ENCODE results near the gene SEPTIN8.

Gene SEPTIN8

DNA sequence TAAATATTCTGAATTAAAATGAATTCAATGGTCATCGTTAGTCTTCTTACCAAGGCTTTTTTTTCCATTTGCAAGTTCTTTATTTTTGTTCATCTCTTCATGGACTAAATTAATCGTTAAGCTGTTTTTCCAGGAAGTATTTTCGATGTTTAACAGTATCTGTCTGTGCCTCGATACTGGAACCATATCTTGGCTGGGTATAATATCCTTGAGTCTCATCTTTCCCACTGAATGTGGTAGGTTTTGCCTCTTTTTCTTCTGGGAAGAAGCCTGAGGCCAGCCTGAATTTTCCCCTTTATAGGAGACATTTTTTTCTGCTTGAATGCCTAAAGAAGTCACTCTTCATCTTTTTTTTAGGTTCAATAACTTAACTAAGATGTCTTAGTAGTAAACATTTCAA lies 4.0 kb upstream of the SEPTIN8 start:
- DNase-seq = no peak

DNA sequence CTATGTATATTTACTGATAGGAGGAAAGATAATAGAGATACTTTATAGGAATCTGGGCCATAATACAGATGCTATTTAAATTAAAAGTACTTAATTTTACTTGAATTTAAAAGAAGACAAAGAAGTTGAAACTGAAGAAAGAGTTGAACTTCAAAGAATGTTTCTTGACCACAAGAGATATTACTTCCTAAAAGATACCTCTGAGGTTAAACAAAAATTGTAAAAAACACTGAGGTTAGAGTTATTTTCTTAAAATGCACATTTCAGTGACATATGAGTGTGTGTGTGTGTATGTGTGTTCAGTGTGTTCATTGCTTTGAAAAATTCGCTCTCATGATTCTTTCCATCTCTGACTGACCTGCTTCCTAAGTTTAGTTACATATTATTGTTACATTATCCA lies 3.5 kb upstream of the SEPTIN8 start:
- no peak for DNase-seq

DNA sequence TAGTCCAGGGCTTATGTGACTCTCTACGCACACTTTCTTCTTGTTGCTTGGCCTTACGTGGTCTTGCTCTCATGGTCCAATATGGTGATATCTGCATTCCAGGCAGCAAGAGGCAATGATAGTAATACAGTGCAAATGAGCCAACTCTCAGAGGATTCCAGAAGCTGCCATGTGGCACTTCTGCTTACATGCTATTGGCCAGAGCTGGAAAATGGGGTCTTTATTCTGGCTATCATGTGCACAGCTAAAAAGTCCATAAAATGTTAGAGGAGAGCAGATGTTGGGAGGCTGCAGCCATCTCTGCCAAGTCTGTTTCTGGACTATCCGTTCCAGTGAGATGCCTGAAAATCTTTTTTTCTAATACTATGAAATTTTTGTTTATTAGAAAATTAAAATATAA lies 2.9 kb upstream of the SEPTIN8 start:
- DNase-seq = no peak

DNA sequence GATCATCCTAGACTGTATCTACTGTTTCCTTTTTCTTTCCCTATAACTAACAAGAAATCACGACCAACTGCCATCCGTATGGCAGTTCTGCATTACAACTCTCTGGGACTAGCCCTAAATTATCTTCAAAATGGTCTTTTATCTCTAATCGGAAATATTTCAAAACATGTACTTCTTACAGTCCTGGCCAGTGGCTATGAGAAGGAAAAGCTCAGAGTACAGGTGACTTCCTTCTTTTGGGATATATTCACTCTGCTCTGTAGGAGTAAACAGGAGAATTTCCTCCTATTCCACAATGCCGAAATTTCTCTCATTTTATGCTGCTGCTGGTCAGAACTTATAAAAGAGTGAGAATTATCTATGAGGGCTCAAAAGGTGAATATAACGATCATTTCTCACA lies 1.8 kb upstream of the SEPTIN8 start:
- no peak for DNase-seq

DNA sequence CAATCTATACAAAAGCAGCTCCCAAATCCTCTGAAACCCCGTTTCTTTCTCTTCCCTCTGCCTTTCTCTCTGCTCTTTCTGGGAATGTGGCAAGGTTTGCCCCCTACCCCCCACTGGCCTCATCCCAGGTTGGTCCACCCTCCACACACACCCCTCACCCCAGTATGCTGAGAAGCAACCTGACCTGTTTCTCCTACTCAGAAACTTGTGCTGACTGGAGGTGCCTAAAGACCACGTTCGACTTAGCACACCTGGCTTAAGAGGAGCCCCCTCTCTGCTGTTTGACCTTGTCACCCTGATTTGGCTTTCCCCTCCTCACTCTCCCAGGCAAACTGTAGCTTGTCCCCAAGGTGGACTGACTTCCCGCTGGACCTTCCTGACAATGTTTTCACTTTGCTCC lies 1.1 kb upstream of the SEPTIN8 start:
- DNase-seq = no peak

DNA sequence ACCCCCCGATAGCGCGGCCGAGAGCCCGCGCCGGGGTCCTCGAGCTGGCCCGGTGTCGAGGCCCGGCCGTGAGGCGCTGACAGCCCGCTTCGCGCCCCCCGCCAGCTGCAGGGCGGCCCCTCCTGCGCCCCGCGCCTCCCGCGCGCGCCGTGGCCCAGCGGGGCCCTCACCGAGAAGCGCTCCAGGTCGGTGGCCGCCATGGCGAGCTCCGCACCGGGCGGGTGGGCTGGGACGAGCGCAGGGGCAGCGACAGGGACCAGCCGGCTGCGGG lies 166 bp downstream of the SEPTIN8 start:
- DNase-seq = no peak

DNA sequence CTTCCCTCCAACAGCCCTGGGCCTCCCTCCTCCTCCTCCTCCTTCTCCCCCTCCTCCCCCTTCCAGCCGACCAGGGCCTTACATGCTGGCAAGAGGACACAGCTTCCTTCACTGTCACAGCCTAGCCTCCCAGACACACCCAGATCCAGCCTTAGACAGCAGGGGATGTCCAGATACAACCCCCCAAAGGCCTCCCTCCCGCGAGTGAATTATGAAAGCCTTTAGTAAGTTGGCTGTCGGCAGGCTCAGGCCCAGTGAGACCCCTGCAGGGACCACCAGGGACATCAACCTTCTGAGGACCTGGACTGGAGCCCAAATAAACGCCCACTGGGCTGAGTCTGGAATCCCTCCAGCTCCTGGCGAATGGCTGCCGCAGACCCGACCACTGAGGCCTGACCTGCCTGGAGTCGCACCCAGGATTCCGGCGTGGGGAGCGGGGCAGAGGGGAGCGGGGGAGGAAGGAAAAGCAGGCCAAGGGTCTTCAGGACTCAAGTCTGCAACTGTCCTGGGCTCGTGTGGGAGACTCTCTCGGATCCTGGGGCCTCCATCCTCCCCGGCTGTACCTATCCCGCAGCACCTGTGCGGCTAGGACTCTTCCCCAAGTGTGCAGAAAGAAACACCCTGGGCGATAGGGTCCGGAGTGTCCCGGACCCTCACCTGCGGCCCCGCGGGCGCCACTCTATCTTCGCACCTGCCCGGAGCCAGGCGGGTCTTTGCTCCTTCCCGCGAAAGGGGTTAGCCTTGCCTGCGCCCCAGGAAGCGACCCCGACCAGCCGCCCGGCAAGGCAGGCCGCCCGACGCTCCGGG lies 705 bp downstream of the SEPTIN8 start:
- no peak for DNase-seq

DNA sequence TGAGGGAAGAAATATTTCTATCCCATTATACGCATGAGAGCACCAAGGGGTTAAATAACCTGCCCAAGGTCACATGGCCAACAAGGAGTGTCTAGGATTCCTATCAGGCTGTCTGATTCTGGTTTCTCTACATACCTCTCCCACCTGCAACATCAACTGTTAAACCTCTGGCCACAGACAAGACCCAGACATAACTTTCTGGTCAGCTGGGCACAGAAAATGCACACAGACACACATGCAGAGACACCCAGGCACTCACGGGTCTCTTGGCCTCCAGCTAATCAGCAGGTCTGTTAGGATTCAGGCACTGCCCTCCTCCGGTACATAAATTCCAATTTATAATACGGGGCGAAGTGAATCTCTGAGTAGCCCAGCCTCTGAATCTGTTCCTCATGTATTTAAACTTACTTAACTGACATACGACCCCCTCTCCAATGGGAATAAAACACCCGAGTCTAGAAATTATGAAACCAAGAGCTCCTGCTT lies 1.5 kb downstream of the SEPTIN8 start:
- no peak for DNase-seq

DNA sequence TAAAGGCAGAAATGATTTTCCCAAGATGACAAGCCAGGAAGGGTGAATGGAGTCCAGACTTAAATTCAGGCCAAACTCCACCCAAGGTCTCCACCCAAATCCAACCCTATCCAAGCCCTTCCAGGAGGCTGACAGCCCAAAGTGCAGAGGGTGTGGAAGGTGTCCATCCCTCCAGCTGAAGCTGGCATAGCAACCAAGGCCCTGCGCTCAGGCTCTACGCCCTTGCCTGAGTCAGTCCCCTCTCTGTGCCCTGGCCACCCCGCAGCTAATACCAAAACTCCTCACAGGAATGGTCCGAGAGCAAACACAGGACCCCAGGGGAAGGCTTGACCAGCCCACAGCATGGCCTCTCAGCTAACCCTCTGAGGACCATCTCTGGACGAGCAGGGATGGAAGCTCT lies 2.1 kb downstream of the SEPTIN8 start:
- DNase-seq = no peak

DNA sequence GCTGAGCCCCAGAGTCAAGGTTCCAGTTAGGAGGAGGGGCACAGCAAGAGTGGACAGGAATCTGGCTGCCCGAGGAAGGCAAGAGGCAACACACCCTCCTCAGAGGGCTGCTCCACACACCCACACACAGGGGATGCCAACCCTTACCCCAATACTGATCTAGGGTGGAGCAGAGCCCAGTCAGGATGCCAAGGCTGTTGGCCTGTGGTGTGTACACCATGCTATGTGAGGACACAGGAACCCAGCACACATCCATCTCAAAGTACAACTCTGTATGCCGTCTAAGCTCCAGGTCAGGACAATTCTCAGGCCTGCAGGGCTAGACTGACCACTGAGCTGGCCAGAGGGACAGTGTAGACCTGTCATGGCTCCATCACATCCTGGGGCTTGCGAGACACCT lies 2.6 kb downstream of the SEPTIN8 start:
- no peak for DNase-seq

DNA sequence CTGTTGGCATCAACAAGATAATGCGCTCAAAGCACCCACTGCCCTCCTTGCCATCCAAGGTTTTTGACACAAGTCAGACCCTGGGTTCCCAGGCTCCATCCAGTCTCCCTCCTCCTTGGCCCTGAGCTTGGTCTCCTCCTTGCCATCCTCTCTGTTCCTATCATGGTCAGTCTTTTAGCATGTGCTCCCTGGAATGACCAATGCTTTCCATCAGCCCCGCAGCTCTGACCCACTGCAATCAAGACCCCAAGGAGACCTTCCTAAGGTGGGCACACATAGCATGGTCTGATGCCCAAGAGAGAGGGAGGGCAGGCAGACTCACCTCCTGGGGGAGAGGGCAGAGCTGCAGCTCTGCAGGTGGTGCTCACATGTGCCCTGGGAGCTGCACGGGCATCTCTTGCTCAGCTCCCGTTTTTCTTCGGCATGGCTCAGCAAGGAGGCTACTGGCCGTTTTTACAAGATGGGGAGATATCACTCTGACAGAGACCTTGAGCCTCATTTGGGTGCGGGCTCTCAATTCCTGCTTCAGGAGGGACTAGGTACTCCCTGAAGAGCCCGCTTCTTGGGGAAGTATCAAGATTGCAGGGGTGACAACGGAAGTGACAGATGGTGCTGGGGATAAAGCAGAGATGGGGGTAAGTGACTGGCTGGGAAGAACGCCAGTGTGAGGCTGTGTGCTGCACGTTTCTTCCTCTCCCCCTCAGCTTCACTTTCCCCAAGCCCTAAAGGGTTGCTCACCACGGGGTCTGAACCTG lies 3.3 kb downstream of the SEPTIN8 start:
- no peak for DNase-seq

DNA sequence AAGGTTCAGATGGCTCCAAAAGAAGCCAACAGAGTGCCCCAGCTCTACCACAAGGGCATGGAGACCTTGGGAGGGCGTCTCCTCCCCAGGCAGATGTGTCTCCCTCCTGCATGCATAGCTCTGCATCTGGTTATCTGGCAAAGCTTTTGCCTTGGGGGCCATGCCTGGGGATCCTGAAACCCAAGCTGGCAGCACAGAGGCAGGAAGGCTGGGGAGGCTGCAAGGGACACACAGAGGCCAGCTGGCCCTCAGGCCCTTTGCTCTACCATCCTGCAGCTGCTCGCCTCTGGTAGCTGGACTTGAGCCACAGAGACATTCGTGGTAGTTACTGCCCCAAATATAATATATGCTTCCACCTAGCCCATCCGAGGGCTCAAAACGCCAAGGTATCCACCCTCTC lies 3.9 kb downstream of the SEPTIN8 start:
- no peak for DNase-seq

DNA sequence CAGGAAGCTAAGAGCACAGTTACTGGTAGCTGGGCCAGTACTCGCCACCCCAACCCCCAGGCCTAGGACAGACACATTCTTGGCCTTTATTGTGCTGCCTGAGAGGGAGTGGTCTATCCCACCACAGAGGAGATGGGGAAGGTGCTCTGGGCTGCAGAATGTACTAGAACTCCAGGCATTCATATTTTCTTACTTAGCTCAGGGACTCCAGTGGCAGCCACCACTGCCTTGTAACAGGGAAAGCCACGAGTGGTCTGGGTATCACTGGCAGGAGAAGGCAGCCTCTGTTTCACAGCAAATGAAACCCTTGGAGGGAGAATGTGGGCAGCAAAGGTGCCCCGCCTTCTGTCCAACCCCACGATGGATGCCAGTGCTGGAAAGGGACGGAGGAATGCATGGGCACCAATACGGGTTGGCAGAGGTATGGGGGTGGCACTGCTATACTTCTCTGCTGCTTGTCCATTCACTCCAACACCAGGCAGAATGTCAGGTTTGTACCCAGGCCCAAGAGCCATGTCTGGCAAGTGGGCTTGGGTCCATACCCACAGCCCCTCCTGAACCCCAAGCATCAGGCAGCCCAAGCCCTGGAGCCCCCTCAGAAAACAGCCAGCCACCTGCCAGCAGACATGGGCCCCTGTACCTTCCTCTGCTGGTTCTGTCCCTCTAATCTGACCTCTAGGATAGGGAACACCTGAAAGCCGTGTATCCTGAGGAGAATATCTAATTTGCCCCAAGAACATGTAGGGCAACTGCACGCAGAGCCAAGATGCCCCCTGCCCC lies 4.6 kb downstream of the SEPTIN8 start:
- DNase-seq = no peak

DNA sequence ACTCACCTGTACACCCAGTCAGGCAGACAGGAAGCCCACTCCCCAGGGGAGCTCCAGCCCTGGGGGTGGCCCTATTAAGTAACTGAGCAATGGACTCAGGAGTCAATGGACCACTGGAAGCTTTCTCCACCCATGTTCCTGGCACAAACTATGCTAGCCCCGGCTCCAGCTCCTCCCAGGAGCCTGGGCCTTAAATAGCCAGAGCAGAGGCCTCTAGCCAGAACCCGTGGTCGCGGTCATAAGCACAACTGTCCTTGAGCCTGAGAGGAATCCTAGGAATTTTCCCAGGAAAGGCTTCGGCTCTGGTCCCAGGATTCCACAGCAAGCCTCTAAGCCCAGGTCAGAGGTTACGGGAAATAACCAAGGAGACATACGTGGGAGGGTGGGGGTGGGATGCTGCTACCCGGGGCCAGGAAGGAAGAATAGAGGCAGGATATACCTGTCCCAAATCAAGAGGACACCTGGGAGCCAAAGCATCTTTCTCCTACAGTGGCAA lies 5.5 kb downstream of the SEPTIN8 start:
- no peak for DNase-seq

DNA sequence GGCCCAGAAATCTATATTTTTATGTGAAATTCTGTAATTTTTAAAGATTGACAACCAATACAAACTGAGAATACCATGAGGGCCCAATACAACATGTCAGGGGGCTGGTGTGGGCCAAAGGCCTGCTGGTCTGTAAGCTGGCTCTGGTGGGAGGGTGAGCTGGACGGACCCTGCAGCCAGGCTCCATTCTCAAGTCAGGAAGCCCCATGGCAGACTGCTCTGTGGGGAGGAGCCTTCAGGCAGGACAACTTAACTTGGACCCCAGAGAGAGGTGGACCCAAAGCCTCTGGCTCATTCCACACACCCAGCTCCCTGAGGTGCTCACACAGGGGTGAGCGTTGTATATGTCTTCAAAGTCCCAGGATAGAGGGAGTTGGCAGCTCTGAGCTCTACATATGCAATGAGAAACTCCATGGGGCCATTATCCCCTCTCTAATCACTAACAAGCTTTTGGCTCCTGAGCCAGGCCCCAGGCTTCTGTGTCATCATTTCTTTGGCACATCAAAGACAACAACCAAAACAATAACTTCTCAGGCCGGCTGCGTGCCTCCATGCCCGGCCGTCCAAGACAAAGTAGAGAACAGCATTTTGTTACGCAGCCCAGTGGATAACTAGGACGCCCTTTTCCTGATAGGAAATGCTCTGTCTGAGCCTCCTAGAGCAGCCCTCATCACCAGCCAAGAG lies 6.4 kb downstream of the SEPTIN8 start:
- no peak for DNase-seq

DNA sequence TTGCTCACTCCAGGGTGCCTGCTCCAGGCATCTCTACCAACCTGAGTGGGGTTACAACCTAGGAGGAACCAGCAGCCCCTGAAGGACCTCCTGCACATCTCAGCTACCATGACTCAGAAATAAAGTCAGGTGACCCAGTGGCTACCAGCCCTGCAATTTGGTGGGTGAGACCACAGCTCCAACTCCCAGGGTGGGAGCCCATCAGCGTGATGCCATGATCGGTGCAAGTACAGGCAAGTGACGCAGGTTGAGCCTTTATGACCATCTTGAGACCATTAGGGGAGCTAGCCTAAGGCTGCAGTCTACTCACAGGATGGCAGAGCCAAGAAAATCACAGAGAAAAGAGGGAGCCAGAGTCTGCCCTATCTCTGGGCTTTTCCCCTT lies 8.6 kb downstream of the SEPTIN8 start:
- DNase-seq = no peak

DNA sequence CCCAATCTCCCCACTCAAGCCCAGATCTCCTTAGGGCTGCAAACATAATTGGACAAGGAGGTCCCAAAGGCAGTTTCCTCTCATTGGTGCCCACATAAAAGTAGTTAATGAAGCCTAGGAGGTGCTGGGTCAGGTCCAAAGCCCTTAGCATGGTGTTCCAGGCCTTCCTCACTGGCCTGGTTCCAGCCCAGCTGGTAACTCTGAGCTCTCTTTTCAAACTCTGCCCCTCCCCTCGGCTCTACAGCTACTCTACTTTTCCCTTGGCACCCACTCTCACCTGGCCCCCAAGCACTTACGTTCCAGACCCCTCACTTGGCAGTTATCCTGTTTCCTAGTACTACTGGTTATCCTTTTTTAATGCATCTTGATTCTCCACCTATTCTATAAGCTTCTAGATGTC lies 9.9 kb downstream of the SEPTIN8 start:
- peak; percentile 49 for DNase-seq

DNA sequence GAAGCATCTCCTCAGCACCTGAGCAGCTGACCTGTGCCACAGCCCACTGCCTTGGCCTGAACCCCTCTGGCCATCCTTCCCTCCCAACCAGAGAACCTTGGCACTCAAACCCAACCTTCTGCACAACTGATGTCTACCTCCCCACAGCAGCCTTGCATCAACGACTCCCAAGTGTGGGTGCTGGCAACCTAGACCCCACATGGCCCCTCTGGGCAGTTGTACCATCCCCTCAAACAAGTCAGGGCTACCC lies 10.3 kb downstream of the SEPTIN8 start:
- DNase-seq = no peak

DNA sequence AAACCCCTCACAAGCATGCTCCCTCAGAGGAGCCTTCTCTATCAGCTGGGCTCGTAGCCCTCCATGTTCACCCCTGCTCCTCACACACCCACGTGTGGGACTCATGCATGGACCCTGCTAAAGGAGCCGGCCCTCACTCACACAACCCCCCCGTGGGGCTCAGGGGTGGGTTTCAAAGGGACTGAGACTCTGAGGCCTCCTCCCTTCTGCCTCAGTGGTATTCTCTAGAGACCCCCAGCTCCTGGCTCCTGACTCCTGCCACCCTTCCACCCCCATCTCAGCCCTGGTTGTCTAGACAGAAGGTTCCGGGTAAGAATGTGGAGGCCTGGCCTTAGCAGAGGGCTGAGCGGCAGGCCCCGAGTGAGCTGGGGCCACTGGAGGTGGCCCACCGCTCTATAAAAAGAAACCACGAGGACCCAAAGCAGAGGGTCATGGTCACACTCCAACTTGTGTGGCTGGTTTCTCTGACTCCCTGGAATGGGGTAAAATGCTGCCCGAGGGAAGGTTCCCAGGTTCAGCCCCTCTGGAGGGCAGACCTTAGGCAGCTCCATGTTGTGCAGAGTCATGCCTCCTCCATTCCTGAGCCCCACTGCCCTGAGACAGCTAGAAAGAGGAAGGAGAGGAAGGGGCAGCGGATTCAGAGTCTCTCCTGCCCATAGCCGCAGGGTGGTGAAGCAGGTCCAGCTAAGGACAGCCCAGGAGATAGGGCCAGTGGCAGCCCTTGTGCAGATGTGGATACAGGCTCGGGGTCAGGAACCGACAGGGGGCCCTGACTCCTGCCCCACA lies 10.8 kb downstream of the SEPTIN8 start:
- no peak for DNase-seq

DNA sequence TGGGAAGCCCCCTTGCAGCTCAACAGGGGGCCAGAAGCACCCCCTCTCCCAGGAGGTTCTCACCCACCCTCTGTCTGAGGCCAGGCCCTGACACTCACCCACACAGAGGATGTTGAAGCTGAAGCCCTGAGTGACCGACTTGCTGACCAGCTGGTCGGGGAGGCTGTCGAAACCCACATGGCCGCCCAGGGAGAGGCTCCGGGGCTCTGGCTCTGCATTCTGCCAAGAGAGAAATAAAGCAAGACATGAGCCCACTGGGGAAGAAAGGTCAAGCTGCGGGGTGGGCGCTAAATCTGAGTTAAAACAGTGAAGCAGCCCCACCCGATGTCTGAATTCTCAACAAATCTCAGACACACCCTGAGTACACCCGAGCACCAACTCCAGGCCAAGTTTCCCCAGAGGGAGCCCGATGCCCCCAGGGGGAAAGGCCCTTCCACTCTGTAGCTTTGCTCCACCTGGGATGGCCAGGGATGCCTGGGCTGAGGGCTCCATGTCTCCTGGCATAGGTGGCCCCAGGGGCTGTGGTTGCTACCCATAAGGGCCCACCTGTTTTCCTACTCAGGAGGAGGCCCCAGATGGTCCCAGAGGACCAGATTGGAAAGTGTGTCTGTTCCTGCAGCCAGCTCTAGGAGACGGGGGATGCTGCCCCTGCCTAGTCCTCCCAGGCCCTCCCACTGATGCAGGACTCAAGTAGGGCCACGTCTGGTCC lies 11.6 kb downstream of the SEPTIN8 start:
- no peak for DNase-seq

DNA sequence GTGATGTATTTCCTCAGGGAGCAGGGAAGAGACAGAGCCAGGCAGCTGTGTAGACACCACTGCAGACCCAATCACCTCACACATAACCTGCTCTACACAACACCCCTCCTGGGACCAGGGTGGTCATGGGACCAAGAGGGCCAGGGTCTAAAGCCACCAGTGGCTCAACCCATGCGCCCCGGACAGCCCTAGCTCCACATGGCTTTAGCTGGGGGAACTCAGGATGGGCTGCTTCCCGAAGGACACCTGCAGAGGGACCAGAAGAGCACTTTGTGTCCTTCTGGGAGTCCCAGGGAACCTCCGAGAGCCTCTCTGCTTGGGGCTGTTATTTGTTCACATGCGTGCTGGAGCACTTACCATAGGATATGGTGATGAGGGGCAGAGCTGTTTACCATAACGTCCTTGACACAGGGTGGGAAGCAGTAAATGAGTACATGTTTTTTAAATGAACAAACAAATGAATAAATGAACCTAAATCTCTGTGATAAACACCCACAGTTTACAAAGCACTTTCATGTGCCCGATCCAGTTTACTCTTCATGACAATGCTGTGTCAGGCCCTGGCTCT lies 12.3 kb downstream of the SEPTIN8 start:
- DNase-seq = no peak

DNA sequence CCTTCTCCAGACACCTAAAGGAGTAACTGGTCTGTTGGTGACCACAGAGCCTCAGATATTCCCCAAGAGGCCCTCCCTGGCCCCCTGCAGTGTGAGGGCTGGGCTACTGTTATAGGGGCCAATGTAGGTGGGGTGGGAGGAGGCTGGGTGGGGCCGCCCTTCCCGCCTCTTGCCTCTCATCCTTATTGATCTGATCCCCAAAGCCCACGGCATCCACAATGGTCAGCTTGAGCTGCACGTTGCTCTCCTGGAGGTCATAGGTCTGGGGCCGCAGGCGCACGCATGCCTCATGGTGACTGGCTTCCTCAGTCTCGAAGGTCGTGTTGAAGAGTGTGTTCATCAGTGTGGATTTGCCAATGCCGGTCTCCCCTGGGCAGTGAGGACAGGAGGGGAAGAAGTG lies 13.0 kb downstream of the SEPTIN8 start:
- DNase-seq = no peak
